Activated CD4-positive, alpha-beta T cell treated with anti-CD3 and anti-CD28 coated beads for 36 hours (primary cell): ENCODE measurements around the gene PDE8B. TPM values are rescaled to one million over a fixed set of nuclear protein-coding genes. Genes with fewer than 3 reads are reported as not detected.

Experiments
- ATAC-seq: fragments of 200-7000 bp; cut with Tn5 transposase; one replicate; pipeline ENCODE4 v1.10.0; 2021; ENCODE audit warnings: mild to moderate bottlenecking, moderate library complexity
- CTCF ChIA-PET: fragments of 350-600 bp; sonication (Branson Sonifier 250); formaldehyde crosslinking; loops from one replicate; lab custom pipeline; 2021; ENCODE audit warnings: antibody characterized with exemption; lab: Charles Lee
- POLR2A ChIA-PET: fragments of 350-600 bp; sonication (Branson Sonifier 250); formaldehyde crosslinking; loops from one replicate; lab custom pipeline; 2021; ENCODE audit warnings: antibody characterized with exemption, inconsistent platforms; lab: Charles Lee
- DNase-seq: peaks from one replicate; pipeline ENCODE4 v3.0.0-alpha.2; 2020
- H3K27ac Mint-ChIP-seq: one replicate; pipeline ENCODE4 v1.8.0; 2021; ENCODE audit warnings: mixed read lengths
- H3K27me3 Mint-ChIP-seq: one replicate; pipeline ENCODE4 v1.8.0; 2021; ENCODE audit warnings: mixed read lengths
- H3K36me3 Mint-ChIP-seq: one replicate; pipeline ENCODE4 v1.8.0; 2021; ENCODE audit warnings: low read depth, mixed read lengths
- H3K4me1 Mint-ChIP-seq: one replicate; pipeline ENCODE4 v1.8.0; 2021; ENCODE audit warnings: mixed read lengths
- H3K4me3 Mint-ChIP-seq: one replicate; pipeline ENCODE4 v1.8.0; 2021; ENCODE audit warnings: mild to moderate bottlenecking, moderate library complexity, mixed read lengths
- H3K9me3 Mint-ChIP-seq: one replicate; pipeline ENCODE4 v1.8.0; 2021; ENCODE audit warnings: low read depth, mixed read lengths
- intact Hi-C, 2 experiments: fragments of 100-400 bp; cut with DNase I in 1 of 2; cut with micrococcal nuclease in 1 of 2; formaldehyde crosslinking; loops; one replicate each; pipeline versions ENCODE4 v1.14.2 to v1.15.1; 2022 to 2024; cut with DNase I, micrococcal nuclease
- total RNA-seq, 2 experiments: library from RNA; stranded (reverse); gene quantifications; one replicate each; pipeline ENCODE4 v1.2.3, GENCODE V29; 2021

PDE8B gene, protein sequence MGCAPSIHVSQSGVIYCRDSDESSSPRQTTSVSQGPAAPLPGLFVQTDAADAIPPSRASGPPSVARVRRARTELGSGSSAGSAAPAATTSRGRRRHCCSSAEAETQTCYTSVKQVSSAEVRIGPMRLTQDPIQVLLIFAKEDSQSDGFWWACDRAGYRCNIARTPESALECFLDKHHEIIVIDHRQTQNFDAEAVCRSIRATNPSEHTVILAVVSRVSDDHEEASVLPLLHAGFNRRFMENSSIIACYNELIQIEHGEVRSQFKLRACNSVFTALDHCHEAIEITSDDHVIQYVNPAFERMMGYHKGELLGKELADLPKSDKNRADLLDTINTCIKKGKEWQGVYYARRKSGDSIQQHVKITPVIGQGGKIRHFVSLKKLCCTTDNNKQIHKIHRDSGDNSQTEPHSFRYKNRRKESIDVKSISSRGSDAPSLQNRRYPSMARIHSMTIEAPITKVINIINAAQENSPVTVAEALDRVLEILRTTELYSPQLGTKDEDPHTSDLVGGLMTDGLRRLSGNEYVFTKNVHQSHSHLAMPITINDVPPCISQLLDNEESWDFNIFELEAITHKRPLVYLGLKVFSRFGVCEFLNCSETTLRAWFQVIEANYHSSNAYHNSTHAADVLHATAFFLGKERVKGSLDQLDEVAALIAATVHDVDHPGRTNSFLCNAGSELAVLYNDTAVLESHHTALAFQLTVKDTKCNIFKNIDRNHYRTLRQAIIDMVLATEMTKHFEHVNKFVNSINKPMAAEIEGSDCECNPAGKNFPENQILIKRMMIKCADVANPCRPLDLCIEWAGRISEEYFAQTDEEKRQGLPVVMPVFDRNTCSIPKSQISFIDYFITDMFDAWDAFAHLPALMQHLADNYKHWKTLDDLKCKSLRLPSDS
- not detected for total RNA-seq

DNA sequence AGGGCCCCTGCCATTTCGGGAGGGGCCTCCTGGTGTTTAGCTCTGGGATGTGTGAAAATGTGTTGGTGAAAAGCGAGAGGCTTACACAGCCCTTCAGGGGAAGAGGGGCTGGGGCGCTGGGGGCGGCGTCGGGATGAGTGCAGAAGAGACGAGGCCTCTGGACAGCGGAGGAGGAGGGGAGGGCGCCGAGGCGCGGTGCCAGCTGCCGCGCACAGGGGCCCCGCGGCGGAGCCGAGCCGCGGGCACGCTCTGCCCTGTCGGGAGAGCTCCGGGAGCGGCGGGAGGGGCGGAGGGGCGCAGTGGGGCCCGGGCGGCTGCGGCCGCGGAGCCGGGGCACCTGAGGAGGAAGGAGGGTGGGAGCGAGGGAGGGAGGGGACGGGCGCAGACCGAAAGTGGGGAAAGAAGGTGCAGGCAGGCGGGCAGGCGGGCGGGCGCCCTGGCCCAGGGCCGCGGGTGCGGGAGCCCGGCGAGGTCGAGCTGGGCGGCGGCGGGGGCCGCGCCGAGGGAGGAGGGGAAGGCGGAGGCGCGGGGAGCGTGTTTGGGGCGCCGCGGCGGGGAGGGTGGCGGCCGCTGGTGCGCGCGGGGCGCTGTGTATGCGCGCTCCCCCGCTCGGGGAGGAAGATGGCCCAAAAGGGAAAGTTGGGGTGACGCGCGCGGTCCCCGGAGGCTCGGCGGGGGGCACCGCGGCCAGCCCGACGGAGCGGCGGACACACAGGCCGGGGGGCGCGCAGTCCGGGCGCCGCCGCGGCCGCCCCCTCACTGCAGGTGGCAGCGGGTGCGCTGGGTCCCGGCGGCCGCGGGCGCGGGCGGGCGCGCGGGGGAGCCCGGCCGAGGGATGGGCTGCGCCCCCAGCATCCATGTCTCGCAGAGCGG, at the start of gene PDE8B:
PDE8B (plus strand) TSS at position 590 of the 873 bp plus-strand sequence; CDS start at position 836, 246 bp downstream.
- no peak within 1 kb of the TSS for H3K27ac Mint-ChIP-seq
- intact Hi-C loops = loop anchor here (2.0 to 10.0 kb wide), 2 partner anchors 282 to 284 kb away; partner anchors contain the start of gene WDR41 (in 2 of the 2)
- no peaks in the 10 kb centered on the region for H3K36me3 Mint-ChIP-seq
- DNase-seq = peak; percentile 32
- ATAC-seq = peak; percentile 55
- no peaks in the 10 kb centered on the region for H3K9me3 Mint-ChIP-seq
- peak within 1 kb of the TSS; percentile 68 for H3K4me3 Mint-ChIP-seq
- ChIA-PET POLR2A (no interaction called here), CTCF (interaction anchor here (0.8 to 1.1 kb wide), 2 partner anchors 32 to 227 kb away, joined by 3 to 4 read pairs; no protein-coding TSS in a partner anchor)
- H3K4me1 Mint-ChIP-seq = peaks cover 10% of the 10 kb centered on the region
- H3K27me3 Mint-ChIP-seq = peaks cover 48% of the 10 kb centered on the region

DNA sequence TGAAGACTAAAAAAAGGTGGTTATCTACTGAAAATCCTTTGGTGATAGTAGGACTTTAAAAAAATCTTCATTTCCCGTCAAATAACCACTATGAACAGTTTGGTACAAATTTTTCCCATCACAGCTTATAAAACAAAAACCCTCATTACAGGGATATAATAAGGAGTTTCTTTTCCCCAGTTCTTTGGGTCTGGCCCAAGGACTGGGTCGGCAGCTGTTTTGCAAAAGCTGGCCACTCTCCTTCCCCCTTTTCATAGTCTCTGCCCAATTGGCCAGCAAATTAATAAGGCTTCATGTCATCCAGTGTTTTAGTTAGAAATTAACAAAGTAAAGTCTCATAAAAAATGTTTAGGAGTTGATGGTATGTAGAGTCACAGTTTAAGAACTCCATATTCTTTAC, 47.0 kb upstream of the PDE8B start:
- POLR2A ChIA-PET = no interaction called here
- no peak overlapping the region for H3K27ac Mint-ChIP-seq
- CTCF ChIA-PET = no interaction called here

GRCh38 chr5:77167063-77167462, 43.4 kb upstream of the PDE8B start:
- no peak for ATAC-seq
- no peaks in the 10 kb centered on the region for H3K4me1 Mint-ChIP-seq
- CTCF ChIA-PET = no interaction called here
- H3K27me3 Mint-ChIP-seq = no peaks in the 10 kb centered on the region
- H3K9me3 Mint-ChIP-seq = no peaks in the 10 kb centered on the region
- H3K36me3 Mint-ChIP-seq = no peaks in the 10 kb centered on the region
- no peak overlapping the region for H3K27ac Mint-ChIP-seq
- no peak overlapping the region for H3K4me3 Mint-ChIP-seq
- intact Hi-C loops = no loop called here
- POLR2A ChIA-PET = no interaction called here
- no peak for DNase-seq

More for the DNA sequence above, 47.0 kb upstream of the PDE8B start:
- no peaks in the 10 kb centered on the region for H3K27me3 Mint-ChIP-seq
- H3K4me1 Mint-ChIP-seq = no peaks in the 10 kb centered on the region
- DNase-seq (no peak), ATAC-seq (no peak)
- H3K36me3 Mint-ChIP-seq = no peaks in the 10 kb centered on the region
- intact Hi-C loops = no loop called here
- H3K9me3 Mint-ChIP-seq = no peaks in the 10 kb centered on the region
- H3K4me3 Mint-ChIP-seq = no peak overlapping the region

DNA sequence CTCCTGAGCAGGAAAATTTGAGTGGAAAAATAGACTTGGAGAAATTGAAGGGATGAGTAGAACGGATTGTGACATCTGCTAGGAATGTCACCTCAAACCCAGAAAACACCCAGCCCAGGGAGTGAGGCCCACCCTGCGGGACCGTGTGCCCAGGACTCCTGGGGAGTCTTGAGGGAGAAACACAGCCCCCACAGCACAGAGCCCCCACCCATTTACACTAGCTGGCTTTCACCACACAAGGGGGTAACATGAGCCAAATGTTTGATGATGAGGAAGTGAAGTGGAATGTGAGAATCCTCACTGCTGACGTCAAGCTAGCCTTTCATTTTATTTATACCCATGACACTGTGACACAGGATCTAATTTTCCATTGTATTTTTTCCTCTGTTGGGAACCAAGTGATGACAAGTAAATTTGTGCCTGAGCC, 42.8 kb upstream of the PDE8B start:
- DNase-seq (no peak), ATAC-seq (no peak)
- Mint-ChIP-seq H3K9me3 (no peaks in the 10 kb centered on the region), H3K27me3 (no peaks in the 10 kb centered on the region), H3K36me3 (no peaks in the 10 kb centered on the region), H3K27ac (no peak overlapping the region), H3K4me3 (no peak overlapping the region), H3K4me1 (no peaks in the 10 kb centered on the region)
- POLR2A ChIA-PET = no interaction called here
- CTCF ChIA-PET = no interaction called here
- intact Hi-C loops = no loop called here

GRCh38 chr5:77168161-77168878, 42.2 kb upstream of the PDE8B start:
- H3K4me1 Mint-ChIP-seq = no peaks in the 10 kb centered on the region
- no peaks in the 10 kb centered on the region for H3K9me3 Mint-ChIP-seq
- H3K27ac Mint-ChIP-seq = no peak overlapping the region
- H3K4me3 Mint-ChIP-seq = no peak overlapping the region
- ChIA-PET POLR2A (no interaction called here), CTCF (no interaction called here)
- no peaks in the 10 kb centered on the region for H3K27me3 Mint-ChIP-seq
- intact Hi-C loops = no loop called here
- DNase-seq (no peak), ATAC-seq (no peak)
- H3K36me3 Mint-ChIP-seq = no peaks in the 10 kb centered on the region

DNA sequence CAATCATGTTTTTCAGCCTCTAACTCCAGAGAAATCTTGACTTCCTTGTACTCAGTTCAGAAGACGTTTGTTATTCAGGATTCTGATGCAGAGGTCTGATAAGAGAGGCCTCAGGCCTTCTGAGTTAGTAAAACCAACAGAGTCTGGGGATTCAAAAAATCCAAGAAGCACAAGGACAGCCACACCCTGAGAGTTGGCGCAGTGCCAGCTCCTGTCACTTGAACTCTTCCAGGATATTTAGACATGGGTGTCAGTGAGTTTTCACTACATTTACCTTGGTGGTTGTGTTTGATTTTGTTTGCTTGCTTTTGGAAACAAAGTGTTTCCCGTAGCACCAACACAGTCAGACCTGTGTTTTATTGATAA, 41.6 kb upstream of the PDE8B start:
- CTCF ChIA-PET = interaction anchor here (0.6 kb wide), 1 partner anchor 10 kb away, joined by 3 read pairs; no protein-coding TSS in a partner anchor
- Mint-ChIP-seq H3K4me3 (no peak overlapping the region), H3K4me1 (no peaks in the 10 kb centered on the region), H3K36me3 (no peaks in the 10 kb centered on the region), H3K27ac (no peak overlapping the region), H3K27me3 (no peaks in the 10 kb centered on the region), H3K9me3 (no peaks in the 10 kb centered on the region)
- no peak for ATAC-seq
- no peak for DNase-seq
- intact Hi-C loops = no loop called here
- POLR2A ChIA-PET = no interaction called here

- H3K9me3 Mint-ChIP-seq = no peaks in the 10 kb centered on the region
- CTCF ChIA-PET = interaction anchor here (0.6 to 1.4 kb wide), 2 partner anchors 25 to 33 kb away, joined by 4 to 5 read pairs; no protein-coding TSS in a partner anchor
- no peaks in the 10 kb centered on the region for H3K27me3 Mint-ChIP-seq
- no peak overlapping the region for H3K4me3 Mint-ChIP-seq
- POLR2A ChIA-PET = no interaction called here
- no peaks in the 10 kb centered on the region for H3K4me1 Mint-ChIP-seq
- intact Hi-C loops = no loop called here
- H3K27ac Mint-ChIP-seq = no peak overlapping the region
- ATAC-seq (no peak), DNase-seq (no peak)
- H3K36me3 Mint-ChIP-seq = no peaks in the 10 kb centered on the region
These were observed 40.1 kb upstream of the PDE8B start for GRCh38 chr5:77170196-77170890.

GRCh38 chr5:77171141-77171910, 39.2 kb upstream of the PDE8B start:
- Mint-ChIP-seq H3K4me3 (no peak overlapping the region), H3K27me3 (no peaks in the 10 kb centered on the region), H3K36me3 (no peaks in the 10 kb centered on the region), H3K27ac (no peak overlapping the region), H3K9me3 (no peaks in the 10 kb centered on the region), H3K4me1 (no peaks in the 10 kb centered on the region)
- ATAC-seq = no peak
- ChIA-PET POLR2A (no interaction called here), CTCF (interaction anchor here (1.2 to 1.4 kb wide), 2 partner anchors 10 to 26 kb away, joined by 3 to 5 read pairs; no protein-coding TSS in a partner anchor)
- intact Hi-C loops = no loop called here
- no peak for DNase-seq

- H3K27ac Mint-ChIP-seq = no peak overlapping the region
- intact Hi-C loops = no loop called here
- H3K4me1 Mint-ChIP-seq = no peaks in the 10 kb centered on the region
- ChIA-PET POLR2A (no interaction called here), CTCF (no interaction called here)
- no peak overlapping the region for H3K4me3 Mint-ChIP-seq
- H3K27me3 Mint-ChIP-seq = no peaks in the 10 kb centered on the region
- H3K36me3 Mint-ChIP-seq = no peaks in the 10 kb centered on the region
- no peak for ATAC-seq
- no peak for DNase-seq
- H3K9me3 Mint-ChIP-seq = no peaks in the 10 kb centered on the region
These were observed 37.7 kb upstream of the PDE8B start for GRCh38 chr5:77172713-77173328.
